ENCODE results near the gene ALPI.

GRCh38 chr2:232454630-232455029, 1.3 kb upstream of the ALPI start:
- TF ChIP-seq CTCF (IDR thresholded peaks at IDR 0.05) (no peak), SIN3A (IDR thresholded peaks at IDR 0.05; ENCODE audit: borderline replicate concordance, insufficient read depth, low read depth, low read length) (no peak)
